Placental pericyte (primary cell): Measurements from ENCODE around the gene FANCB. TPM values are rescaled to one million over a fixed set of nuclear protein-coding genes. Genes with fewer than 3 reads are reported as not detected.

Experiments used
- total RNA-seq: library from RNA; depleted of rRNA; stranded (reverse); fragments of >200 nt; gene quantifications from 2 replicates; pipeline ENCODE4 v1.2.3, GENCODE V29; 2012

The FANCB gene
- total RNA-seq, result 2.6 and 13.5 TPM in 2 replicates

GRCh38 chrX:14872851-14873675 is at the start of gene FANCB, which contains the start of gene MOSPD2:
FANCB (minus strand) TSS chrX:14873069; CDS start chrX:14865510, 7,559 bp downstream.
MOSPD2 (plus strand) TSS chrX:14873421; CDS start chrX:14873529, 108 bp downstream.

Other genes with a start within 250 kb of the FANCB start
- 30.1 and 31.3 TPM in 2 replicates for gene MOSPD2, start 352 bp upstream of the FANCB start, total RNA-seq